CD8-positive, alpha-beta memory T cell (primary cell): Measurements from ENCODE around the gene TMBIM4. TPM values are rescaled to one million over a fixed set of nuclear protein-coding genes. Genes with fewer than 3 reads are reported as not detected.
"Not testable (repeated sequence)": the region's sequence is repeated elsewhere in the genome, so short reads cannot be mapped to it uniquely, and the experiment has no call there.

Experiments used
- CTCF ChIA-PET: fragments of 350-600 bp; sonication (Branson Sonifier 250); formaldehyde crosslinking; loops from one replicate; lab custom pipeline; 2021; ENCODE audit warnings: antibody characterized with exemption; lab: Charles Lee
- POLR2A ChIA-PET: fragments of 350-600 bp; sonication (Branson Sonifier 250); formaldehyde crosslinking; loops from one replicate; lab custom pipeline; 2021; ENCODE audit warnings: antibody characterized with exemption; lab: Charles Lee
- DNase-seq, 5 donors: peaks; one replicate each; pipeline versions ENCODE4 v3.0.0 to v3.0.0-alpha.2; 2020 to 2022; ENCODE audit warnings: mixed read lengths in 1 of 5
- H3K27ac ChIP-seq: one replicate; pipeline ENCODE4 v1.7.0; 2013; ENCODE audit warnings: low read depth, mild to moderate bottlenecking, low read length, moderate library complexity
- H3K27me3 ChIP-seq: 2 replicates; pipeline ENCODE4 v1.7.0; 2013; ENCODE audit warnings: low read length, mild to moderate bottlenecking; ENCODE audit not compliant: insufficient read depth, poor library complexity, severe bottlenecking
- H3K36me3 ChIP-seq: 2 replicates; pipeline ENCODE4 v1.7.0; 2013; ENCODE audit warnings: mild to moderate bottlenecking, low read length, moderate library complexity; ENCODE audit not compliant: insufficient read depth
- H3K4me1 ChIP-seq: 2 replicates; pipeline ENCODE4 v1.7.0; 2013; ENCODE audit warnings: mild to moderate bottlenecking, low read length, moderate library complexity; ENCODE audit not compliant: insufficient read depth
- H3K4me3 ChIP-seq: 2 replicates; pipeline ENCODE4 v1.7.0; 2013; ENCODE audit warnings: mild to moderate bottlenecking, low read length
- H3K9me3 ChIP-seq: 2 replicates; pipeline ENCODE4 v1.7.0; 2013; ENCODE audit warnings: mild to moderate bottlenecking, low read length
- H3K27ac Mint-ChIP-seq, 8 donors: one replicate each; pipeline ENCODE4 v1.8.0; 2020 to 2021; ENCODE audit warnings: mixed read lengths in 8 of 8, mild to moderate bottlenecking in 6 of 8, inconsistent platforms in 3 of 8, moderate library complexity in 3 of 8
- H3K27me3 Mint-ChIP-seq, 2 donors: one replicate each; pipeline ENCODE4 v1.8.0; 2020 to 2021; ENCODE audit warnings: mixed read lengths in 2 of 2, mild to moderate bottlenecking in 1 of 2, moderate library complexity in 1 of 2
- H3K36me3 Mint-ChIP-seq, 3 donors: one replicate each; pipeline ENCODE4 v1.8.0; 2020 to 2021; ENCODE audit warnings: mixed read lengths in 3 of 3, inconsistent platforms in 1 of 3, mild to moderate bottlenecking in 1 of 3
- H3K4me1 Mint-ChIP-seq, 3 donors: one replicate each; pipeline ENCODE4 v1.8.0; 2020 to 2021; ENCODE audit warnings: mixed read lengths in 3 of 3, inconsistent platforms in 1 of 3, mild to moderate bottlenecking in 1 of 3
- H3K4me3 Mint-ChIP-seq, 7 donors: one replicate each; pipeline ENCODE4 v1.8.0; 2020 to 2021; ENCODE audit warnings: mixed read lengths in 7 of 7, mild to moderate bottlenecking in 6 of 7, moderate library complexity in 4 of 7, inconsistent platforms in 2 of 7
- H3K9me3 Mint-ChIP-seq, 5 donors: one replicate each; pipeline ENCODE4 v1.8.0; 2020 to 2022; ENCODE audit warnings: mixed read lengths in 5 of 5, mild to moderate bottlenecking in 3 of 5, moderate library complexity in 2 of 5, inconsistent platforms in 1 of 5
- polyA plus RNA-seq: library from polyadenylated mRNA; unstranded; fragments of 300-500 nt; fragmentation: Illumina TruSeq; gene quantifications from one replicate; pipeline ENCODE4 v1.2.3, GENCODE V29; 2021
- total RNA-seq, 2 experiments: library from RNA; stranded (reverse); gene quantifications; one replicate each; pipeline ENCODE4 v1.2.3, GENCODE V29; 2021

TMBIM4 gene, protein sequence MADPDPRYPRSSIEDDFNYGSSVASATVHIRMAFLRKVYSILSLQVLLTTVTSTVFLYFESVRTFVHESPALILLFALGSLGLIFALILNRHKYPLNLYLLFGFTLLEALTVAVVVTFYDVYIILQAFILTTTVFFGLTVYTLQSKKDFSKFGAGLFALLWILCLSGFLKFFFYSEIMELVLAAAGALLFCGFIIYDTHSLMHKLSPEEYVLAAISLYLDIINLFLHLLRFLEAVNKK
- total RNA-seq: 10 to 100 TPM; 59.8 to 60.0 TPM
- 307 TPM for polyA plus RNA-seq

DNA sequence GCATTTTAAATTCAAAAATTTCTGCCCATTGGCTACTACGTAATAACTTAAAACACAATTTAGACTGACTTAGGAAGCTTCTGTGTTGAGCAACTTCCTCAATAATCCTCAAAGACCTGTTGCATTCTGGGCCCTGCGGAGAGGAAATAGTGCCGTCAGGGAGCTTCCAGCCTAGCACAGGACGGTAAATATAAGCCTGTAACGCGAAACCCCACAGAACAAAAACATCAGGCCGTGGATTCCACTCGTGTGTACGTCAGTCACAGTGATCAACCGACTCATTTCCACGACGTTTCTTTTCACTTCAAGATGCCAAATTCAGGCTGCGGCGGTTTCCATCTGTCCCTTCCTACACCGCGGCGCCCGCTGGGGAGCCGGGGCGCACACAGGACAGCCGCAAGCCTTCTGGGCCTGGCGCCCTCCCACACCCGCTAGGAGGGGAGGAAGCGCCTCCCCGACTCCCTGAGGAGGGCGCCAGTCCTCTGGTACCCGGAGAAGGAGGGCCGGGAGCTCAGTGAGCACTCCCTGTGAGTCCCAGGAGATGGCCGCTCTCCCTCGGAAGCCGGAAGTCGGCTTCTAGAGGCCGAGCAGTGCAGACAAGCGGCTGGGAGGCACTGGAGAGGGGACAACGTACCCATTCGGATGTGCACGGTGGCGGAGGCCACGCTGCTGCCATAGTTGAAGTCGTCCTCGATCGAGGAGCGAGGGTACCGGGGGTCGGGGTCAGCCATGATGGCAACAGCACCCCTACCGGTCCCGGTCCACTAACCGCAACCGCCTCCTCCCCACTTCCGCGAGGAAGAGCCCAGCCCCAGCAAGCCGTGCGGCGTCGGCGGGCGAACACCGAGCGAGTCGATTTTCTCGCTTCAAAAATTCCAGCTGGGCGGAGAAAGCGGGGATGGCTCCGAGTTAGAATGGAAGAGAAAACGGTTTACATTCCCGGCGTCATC is at the start of gene TMBIM4:
TSS of gene TMBIM4 (minus strand) at position 776 of the 950 bp plus-strand sequence. CDS start at position 731, 45 bp downstream.
- peak within 1 kb of the TSS; percentile 97 for H3K4me3 ChIP-seq
- DNase-seq: peak; percentile 80 to 92 (median 86)
- peaks cover 21% of the 10 kb centered on the region for H3K4me1 ChIP-seq
- Mint-ChIP-seq H3K27me3 (peaks cover 0 to 5% of the 10 kb centered on the region in 2 donors), H3K27ac (peak within 1 kb of the TSS; percentile 93 to 100 (median 98)), H3K4me3 (peak within 1 kb of the TSS; percentile 93 to 98 (median 97)), H3K36me3 (peaks cover 15 to 39% (median 20%) of the 10 kb centered on the region in 3 donors), H3K4me1 (peaks cover 44 to 58% (median 57%) of the 10 kb centered on the region in 3 donors), H3K9me3 (peaks cover 0 to 3% (median 0%) of the 10 kb centered on the region in 5 donors)
- CTCF ChIA-PET: interaction anchor here (0.6 to 2.6 kb wide), 11 partner anchors 10 to 1748 kb away, joined by 3 to 17 read pairs (median 3); partner anchors contain the start of genes LEMD3 and LLPH
- no peaks in the 10 kb centered on the region for H3K9me3 ChIP-seq
- peaks cover 5% of the 10 kb centered on the region for H3K36me3 ChIP-seq
- H3K27me3 ChIP-seq: no peaks in the 10 kb centered on the region
- peak within 1 kb of the TSS; percentile 98 for H3K27ac ChIP-seq
- POLR2A ChIA-PET: interaction anchor here (0.7 to 2.1 kb wide), 8 partner anchors 9 to 1000 kb away, joined by 3 to 48 read pairs (median 4); partner anchors contain the start of genes HELB, LEMD3 and LLPH

DNA sequence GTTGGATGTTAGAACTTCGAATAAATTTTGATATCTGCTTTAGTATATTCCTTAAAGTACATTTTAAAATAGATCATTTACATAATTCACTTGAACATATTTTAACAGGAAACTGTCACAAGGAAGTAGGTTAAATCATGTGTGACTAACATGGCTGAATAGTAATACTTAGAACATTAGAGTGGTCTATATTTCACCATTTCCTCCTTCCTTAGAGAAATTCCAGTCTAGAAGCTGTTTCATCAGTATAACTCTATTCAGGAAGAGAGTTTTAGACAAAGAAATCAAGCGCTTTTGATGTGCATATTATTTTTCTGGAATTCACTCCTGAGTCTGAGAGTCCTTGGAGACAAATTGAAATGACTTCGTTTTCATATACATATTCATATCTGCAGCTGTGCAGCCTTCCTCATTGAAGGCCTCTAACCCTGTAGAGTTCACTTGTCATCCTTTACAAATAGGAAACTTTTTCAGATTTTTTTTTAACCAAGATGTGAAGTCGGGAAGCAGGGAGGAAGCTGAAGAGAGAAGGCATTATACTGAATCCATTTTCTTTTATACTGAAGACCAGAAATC is 47.6 kb upstream of the TMBIM4 start:
- ChIA-PET CTCF (no interaction called here), POLR2A (no interaction called here)
- H3K4me1 ChIP-seq: no peaks in the 10 kb centered on the region
- no peaks in the 10 kb centered on the region for H3K9me3 ChIP-seq
- DNase-seq: no peak
- H3K36me3 Mint-ChIP-seq: peaks cover 0 to 4% (median 0%) of the 10 kb centered on the region in 3 donors
- no peaks in the 10 kb centered on the region for H3K4me1 Mint-ChIP-seq
- H3K36me3 ChIP-seq: no peaks in the 10 kb centered on the region
- no peak overlapping the region for H3K4me3 Mint-ChIP-seq
- no peak overlapping the region for H3K27ac ChIP-seq
- peaks cover 23 to 49% of the 10 kb centered on the region in 2 donors for H3K27me3 Mint-ChIP-seq
- H3K27ac Mint-ChIP-seq: no peak overlapping the region
- H3K4me3 ChIP-seq: no peak overlapping the region
- peaks cover 8 to 18% (median 10%) of the 10 kb centered on the region in 5 donors for H3K9me3 Mint-ChIP-seq
- peaks cover 5% of the 10 kb centered on the region for H3K27me3 ChIP-seq

DNA sequence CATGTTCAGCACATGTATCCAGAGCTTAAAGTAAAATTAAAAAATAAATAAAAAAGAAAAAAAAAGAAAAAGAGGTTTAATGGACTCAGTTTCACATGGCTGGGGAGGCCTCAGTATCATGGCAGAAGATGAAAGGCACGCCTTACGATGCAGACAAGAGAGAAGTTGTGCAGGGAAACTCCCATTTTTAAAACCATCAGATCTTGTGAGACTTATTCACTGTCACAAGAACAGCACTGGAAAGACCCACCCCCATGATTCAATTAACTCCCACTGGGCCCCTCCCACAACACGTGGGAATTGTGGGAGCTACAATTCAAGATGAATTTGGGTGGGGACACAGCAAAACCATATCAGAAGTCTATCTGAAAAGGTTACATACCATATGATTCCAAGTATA is 43.2 kb upstream of the TMBIM4 start:
- H3K36me3 ChIP-seq, POLR2A ChIA-PET, H3K4me3 ChIP-seq, H3K9me3 Mint-ChIP-seq, H3K27ac ChIP-seq, H3K27me3 ChIP-seq, CTCF ChIA-PET, H3K27ac Mint-ChIP-seq, H3K4me3 Mint-ChIP-seq, DNase-seq, H3K36me3 Mint-ChIP-seq, H3K4me1 ChIP-seq, H3K4me1 Mint-ChIP-seq, H3K9me3 ChIP-seq: not testable (repeated sequence)
- H3K27me3 Mint-ChIP-seq: peaks cover 29 to 59% of the 10 kb centered on the region in 2 donors

DNA sequence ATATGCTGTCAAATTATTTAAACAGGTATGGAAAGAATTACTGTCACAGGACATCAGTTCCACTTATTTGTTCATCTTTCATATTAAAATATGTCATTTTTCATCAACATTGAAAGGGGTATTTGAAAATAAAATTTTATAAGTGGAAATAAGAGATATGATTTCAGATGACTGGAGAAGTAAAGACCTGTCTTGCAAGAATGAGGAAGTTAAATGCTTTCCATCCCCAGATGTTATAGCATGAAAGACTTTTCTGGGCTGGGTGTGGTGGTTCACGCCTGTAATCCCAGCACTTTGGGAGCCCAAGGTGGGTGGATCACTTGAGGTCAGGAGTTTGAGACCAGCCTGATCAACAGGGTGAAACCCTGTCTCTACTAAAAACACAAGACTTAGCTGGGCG is 41.8 kb upstream of the TMBIM4 start:
- DNase-seq, H3K4me3 Mint-ChIP-seq, H3K27me3 ChIP-seq, H3K36me3 ChIP-seq, H3K36me3 Mint-ChIP-seq, H3K4me1 Mint-ChIP-seq, H3K4me3 ChIP-seq, H3K27ac Mint-ChIP-seq, POLR2A ChIA-PET, H3K4me1 ChIP-seq, CTCF ChIA-PET, H3K27ac ChIP-seq, H3K9me3 Mint-ChIP-seq, H3K9me3 ChIP-seq: not testable (repeated sequence)
- H3K27me3 Mint-ChIP-seq: peaks cover 38 to 71% of the 10 kb centered on the region in 2 donors

DNA sequence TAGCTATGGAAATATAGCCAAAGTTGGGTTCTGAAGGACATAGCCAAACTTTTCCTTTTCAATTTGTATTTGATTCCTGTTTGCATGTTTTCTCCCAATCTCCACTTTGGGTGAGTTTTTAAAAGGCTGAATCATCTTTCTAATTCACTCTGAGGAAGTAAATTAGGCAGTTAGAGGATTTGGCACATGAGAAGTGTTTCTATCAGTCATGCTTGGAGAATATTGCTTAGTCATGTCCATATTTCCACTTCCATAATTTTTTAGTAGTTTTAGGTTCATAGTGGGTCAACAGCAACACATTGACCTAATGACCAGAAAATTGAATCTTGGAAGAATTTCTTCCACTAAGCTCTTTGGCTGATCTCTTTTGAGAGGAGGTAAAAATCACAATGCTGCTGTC is 41.0 kb upstream of the TMBIM4 start:
- H3K27me3 Mint-ChIP-seq: peaks cover 40 to 71% of the 10 kb centered on the region in 2 donors
- H3K27ac ChIP-seq: no peak overlapping the region
- H3K27ac Mint-ChIP-seq: no peak overlapping the region
- ChIA-PET CTCF (no interaction called here), POLR2A (no interaction called here)
- peaks cover 0 to 9% (median 0%) of the 10 kb centered on the region in 3 donors for H3K36me3 Mint-ChIP-seq
- no peaks in the 10 kb centered on the region for H3K4me1 Mint-ChIP-seq
- no peak overlapping the region for H3K4me3 Mint-ChIP-seq
- H3K36me3 ChIP-seq: no peaks in the 10 kb centered on the region
- H3K4me1 ChIP-seq: no peaks in the 10 kb centered on the region
- peaks cover 8% of the 10 kb centered on the region for H3K27me3 ChIP-seq
- peaks cover 0 to 4% (median 0%) of the 10 kb centered on the region in 5 donors for H3K9me3 Mint-ChIP-seq
- H3K4me3 ChIP-seq: no peak overlapping the region
- no peaks in the 10 kb centered on the region for H3K9me3 ChIP-seq
- DNase-seq: no peak

DNA sequence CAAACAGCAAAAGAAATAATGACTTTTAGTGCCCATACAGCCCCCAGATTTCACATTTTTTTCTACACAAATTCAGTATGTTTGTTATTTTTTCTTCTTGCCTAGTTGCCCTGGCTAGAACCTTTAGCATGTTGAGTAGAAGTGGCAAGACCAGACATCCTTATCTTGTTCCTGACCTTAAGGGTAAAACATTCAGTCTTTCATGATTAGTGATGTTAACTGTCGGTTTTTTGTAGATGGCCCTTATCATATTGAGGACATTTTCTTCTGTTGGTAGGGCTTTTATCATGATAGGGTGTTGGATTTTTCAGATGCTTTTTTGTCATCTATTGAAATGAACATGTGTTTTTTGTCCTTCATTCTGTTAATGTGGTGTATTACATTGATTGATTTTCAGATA is 36.3 kb upstream of the TMBIM4 start:
- Histone ChIP-seq H3K4me3 (no peak overlapping the region), H3K4me1 (no peaks in the 10 kb centered on the region), H3K27me3 (peaks cover 2% of the 10 kb centered on the region), H3K9me3 (no peaks in the 10 kb centered on the region), H3K27ac (no peak overlapping the region), H3K36me3 (no peaks in the 10 kb centered on the region)
- ChIA-PET POLR2A (no interaction called here), CTCF (no interaction called here)
- H3K36me3 Mint-ChIP-seq: peaks cover 0 to 9% (median 0%) of the 10 kb centered on the region in 3 donors
- H3K27me3 Mint-ChIP-seq: peaks cover 27 to 63% of the 10 kb centered on the region in 2 donors
- peaks cover 0 to 4% (median 0%) of the 10 kb centered on the region in 5 donors for H3K9me3 Mint-ChIP-seq
- H3K4me1 Mint-ChIP-seq: no peaks in the 10 kb centered on the region
- no peak overlapping the region for H3K4me3 Mint-ChIP-seq
- no peak overlapping the region for H3K27ac Mint-ChIP-seq
- DNase-seq: no peak

DNA sequence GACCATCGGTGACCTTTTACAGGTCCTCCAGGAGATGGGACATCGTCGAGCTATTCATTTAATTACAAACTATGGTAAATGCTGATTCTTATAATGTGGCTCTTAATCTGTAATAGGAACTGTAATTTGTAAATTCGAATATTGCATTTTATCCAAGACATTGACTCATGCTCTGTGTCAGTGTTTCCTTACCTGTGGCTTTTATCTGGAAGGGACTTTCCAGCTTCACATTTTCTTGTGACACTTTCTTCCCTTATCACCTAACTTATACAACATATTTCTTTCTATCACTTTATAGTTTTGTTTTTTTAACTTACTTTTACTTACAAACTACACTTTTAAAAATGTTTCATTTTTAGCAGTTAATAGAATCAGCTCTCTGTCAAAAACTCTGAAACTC is 34.0 kb upstream of the TMBIM4 start:
- no peak overlapping the region for H3K4me3 ChIP-seq
- ChIA-PET POLR2A (no interaction called here), CTCF (no interaction called here)
- Mint-ChIP-seq H3K27ac (no peak overlapping the region), H3K4me3 (no peak overlapping the region), H3K9me3 (peaks cover 0 to 7% (median 5%) of the 10 kb centered on the region in 5 donors), H3K36me3 (peaks cover 0 to 14% (median 2%) of the 10 kb centered on the region in 3 donors), H3K4me1 (no peaks in the 10 kb centered on the region), H3K27me3 (peaks cover 24 to 68% of the 10 kb centered on the region in 2 donors)
- no peak for DNase-seq
- H3K27me3 ChIP-seq: no peaks in the 10 kb centered on the region
- H3K9me3 ChIP-seq: no peaks in the 10 kb centered on the region
- no peaks in the 10 kb centered on the region for H3K4me1 ChIP-seq
- no peaks in the 10 kb centered on the region for H3K36me3 ChIP-seq
- H3K27ac ChIP-seq: no peak overlapping the region
